ENCODE measurements around the gene ANAPC4.

DNA sequence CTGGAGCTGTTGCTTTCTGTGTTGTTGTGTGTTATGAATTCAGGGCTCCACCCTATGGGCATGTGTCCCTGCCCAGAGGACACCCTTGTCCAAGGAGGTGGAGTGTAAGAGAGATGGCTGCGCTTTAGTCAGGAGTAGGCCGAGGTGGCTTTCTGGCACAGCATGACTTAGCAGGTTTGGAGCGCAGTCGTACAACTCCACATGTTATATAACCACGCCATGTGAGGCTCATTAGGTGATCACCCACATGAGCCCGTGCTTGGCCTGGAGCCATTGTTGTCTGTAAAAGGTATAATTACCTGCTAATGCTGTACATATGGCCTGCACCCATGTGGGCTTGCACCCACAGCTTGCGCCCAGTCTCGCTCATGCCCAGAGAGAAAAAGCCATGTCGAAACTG is 15.8 kb upstream of the ANAPC4 start:
- TF ChIP-seq POLR2A (IDR thresholded peaks at IDR 0.05) = no peak
- TF ChIP-seq, protein P1, sequence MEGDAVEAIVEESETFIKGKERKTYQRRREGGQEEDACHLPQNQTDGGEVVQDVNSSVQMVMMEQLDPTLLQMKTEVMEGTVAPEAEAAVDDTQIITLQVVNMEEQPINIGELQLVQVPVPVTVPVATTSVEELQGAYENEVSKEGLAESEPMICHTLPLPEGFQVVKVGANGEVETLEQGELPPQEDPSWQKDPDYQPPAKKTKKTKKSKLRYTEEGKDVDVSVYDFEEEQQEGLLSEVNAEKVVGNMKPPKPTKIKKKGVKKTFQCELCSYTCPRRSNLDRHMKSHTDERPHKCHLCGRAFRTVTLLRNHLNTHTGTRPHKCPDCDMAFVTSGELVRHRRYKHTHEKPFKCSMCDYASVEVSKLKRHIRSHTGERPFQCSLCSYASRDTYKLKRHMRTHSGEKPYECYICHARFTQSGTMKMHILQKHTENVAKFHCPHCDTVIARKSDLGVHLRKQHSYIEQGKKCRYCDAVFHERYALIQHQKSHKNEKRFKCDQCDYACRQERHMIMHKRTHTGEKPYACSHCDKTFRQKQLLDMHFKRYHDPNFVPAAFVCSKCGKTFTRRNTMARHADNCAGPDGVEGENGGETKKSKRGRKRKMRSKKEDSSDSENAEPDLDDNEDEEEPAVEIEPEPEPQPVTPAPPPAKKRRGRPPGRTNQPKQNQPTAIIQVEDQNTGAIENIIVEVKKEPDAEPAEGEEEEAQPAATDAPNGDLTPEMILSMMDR (IDR thresholded peaks at IDR 0.05) = no peak
